ENCODE results near the gene DDAH2. TPM values are rescaled to one million over a fixed set of nuclear protein-coding genes. Genes with fewer than 3 reads are reported as not detected.
A peak's percentile ranks its signal among the peaks of the same experiment; 100 is the strongest.

Gene DDAH2
- total RNA-seq, 2 donors from 2014 or later: 92.1 to 98.7 TPM

DNA sequence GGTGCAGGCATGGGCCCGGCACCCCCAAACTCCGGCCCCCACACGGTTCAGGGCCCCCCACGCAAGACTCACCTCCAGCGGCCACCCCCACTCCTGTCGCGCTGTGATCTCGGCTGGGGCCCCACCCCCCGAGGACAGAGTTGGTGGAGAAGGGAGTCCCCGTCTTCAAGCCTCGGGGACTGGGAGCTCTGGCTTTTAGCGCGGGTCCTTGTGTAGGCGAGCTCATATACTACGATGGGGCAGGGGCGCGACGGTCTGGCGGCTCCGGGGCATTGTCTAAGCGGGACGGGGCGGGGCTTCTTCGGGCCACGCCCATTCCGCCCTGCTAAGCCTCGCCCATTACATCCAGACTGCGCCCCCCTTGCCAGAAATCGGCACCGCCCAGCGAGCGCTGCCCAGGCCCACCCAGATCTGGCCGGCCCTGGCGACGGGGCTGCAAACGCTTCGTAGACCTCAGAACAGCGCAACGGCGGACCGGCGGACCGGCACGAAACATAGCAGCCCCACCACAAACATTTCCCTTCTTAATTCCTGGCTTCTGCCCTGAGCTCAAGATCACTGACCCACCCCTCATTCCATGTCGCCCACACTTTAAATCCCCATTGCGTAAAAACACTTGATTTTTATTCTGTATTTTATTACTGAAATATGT, 1.0 kb upstream of the DDAH2 start:
- Histone ChIP-seq H3K9me3 (no peaks in the 10 kb centered on the region), H3K36me3 (peaks cover 14% of the 10 kb centered on the region), H3K27me3 (no peaks in the 10 kb centered on the region), H3K9ac (ENCODE audit: low read depth in 2 of 2, low read length in 2 of 2) (peak overlapping the region; percentile 76 to 95), H3K4me1 (peaks cover 13% of the 10 kb centered on the region), H3K27ac (peak overlapping the region; percentile 96), H3K4me3 (peak overlapping the region; percentile 60)
- DNase-seq: peak; percentile 92
- intact Hi-C loops (cut with DNase I): no loop called here
- TF ChIP-seq, protein P1, sequence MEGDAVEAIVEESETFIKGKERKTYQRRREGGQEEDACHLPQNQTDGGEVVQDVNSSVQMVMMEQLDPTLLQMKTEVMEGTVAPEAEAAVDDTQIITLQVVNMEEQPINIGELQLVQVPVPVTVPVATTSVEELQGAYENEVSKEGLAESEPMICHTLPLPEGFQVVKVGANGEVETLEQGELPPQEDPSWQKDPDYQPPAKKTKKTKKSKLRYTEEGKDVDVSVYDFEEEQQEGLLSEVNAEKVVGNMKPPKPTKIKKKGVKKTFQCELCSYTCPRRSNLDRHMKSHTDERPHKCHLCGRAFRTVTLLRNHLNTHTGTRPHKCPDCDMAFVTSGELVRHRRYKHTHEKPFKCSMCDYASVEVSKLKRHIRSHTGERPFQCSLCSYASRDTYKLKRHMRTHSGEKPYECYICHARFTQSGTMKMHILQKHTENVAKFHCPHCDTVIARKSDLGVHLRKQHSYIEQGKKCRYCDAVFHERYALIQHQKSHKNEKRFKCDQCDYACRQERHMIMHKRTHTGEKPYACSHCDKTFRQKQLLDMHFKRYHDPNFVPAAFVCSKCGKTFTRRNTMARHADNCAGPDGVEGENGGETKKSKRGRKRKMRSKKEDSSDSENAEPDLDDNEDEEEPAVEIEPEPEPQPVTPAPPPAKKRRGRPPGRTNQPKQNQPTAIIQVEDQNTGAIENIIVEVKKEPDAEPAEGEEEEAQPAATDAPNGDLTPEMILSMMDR (IDR thresholded peaks at IDR 0.05): no peak

DNA sequence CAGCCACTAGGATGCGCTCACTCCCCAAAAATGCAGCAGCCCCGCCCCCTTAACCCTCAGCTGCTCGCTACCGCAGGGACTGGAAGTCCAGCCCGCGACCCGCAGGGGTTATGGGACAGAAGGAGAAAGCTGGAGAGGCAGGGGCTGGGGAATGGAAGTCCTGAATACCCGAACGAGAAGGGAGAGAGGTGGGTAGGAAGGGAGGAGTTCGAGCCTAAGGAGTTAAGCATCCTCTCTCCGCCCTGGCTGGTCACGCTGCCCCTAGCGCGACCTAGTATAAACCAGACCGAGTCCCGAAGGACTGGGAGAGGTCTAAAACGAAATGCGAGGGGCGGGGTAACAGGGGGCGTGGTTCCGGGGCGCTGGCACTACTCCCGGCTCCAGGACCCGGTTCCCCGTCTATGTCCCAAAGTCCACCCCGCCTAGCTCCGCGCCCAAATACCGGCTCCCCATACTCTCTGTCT, 448 bp upstream of the DDAH2 start:
- peaks cover 13% of the 10 kb centered on the region for H3K4me1 ChIP-seq
- intact Hi-C loops (cut with DNase I): no loop called here

GRCh38 chr6:31727717-31728671, 1.1 kb downstream of the DDAH2 start:
- Histone ChIP-seq H3K4me3 (peak overlapping the region; percentile 60), H3K36me3 (peaks cover 10% of the 10 kb centered on the region), H3K9me3 (no peaks in the 10 kb centered on the region), H3K9ac (ENCODE audit: low read depth in 2 of 2, low read length in 2 of 2) (peak overlapping the region; percentile 76 to 95), H3K4me1 (peaks cover 13% of the 10 kb centered on the region), H3K27me3 (no peaks in the 10 kb centered on the region), H3K27ac (peak overlapping the region; percentile 96)
- DNase-seq: no peak
- intact Hi-C loops (cut with DNase I): no loop called here
- TF ChIP-seq, protein P1 (IDR thresholded peaks at IDR 0.05): no peak

More for the DNA sequence above, 448 bp upstream of the DDAH2 start:
- Histone ChIP-seq H3K27ac (peak overlapping the region; percentile 96), H3K9ac (ENCODE audit: low read depth in 2 of 2, low read length in 2 of 2) (peak overlapping the region; percentile 76 to 95), H3K36me3 (peaks cover 14% of the 10 kb centered on the region), H3K9me3 (no peaks in the 10 kb centered on the region), H3K4me3 (peak overlapping the region; percentile 60), H3K27me3 (no peaks in the 10 kb centered on the region)
- DNase-seq: peak; percentile 97
- TF ChIP-seq, protein P1 (IDR thresholded peaks at IDR 0.05): peak; percentile 46

DNA sequence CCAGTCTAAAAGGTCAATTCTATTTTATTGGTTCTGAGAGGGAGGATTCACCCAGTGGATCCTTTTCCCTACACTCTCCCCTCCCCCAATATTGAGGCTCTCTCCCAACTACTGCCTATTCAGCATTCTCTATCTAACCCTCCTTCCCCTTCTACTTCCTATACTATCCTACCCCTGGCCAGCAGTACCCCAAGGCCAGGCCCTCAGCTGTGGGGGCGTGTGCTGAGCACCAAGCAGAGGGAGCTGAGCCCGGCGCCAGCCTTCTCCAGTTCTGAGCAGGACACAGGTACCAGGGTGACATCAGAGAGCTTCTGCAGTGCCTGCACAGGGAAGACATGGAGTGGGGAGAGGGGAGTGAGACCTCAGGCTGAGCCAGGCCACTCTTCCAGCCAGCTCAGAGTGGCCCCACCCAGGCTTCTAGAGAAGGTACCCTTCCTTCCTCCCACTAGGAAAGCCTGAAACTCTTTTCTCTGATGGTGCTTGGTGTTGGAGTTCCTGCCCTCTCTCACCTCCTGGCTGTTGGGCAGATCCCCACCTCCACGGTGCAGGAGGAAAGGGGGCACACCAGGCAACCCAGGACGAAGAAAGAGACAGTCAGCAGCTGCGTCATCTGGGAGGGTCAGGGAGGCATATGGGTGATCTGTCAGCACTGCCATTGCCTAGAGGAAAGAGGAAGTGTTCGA, 1.9 kb downstream of the DDAH2 start:
- Histone ChIP-seq H3K27ac (peak overlapping the region; percentile 96), H3K27me3 (no peaks in the 10 kb centered on the region), H3K4me1 (peaks cover 13% of the 10 kb centered on the region), H3K36me3 (peaks cover 6% of the 10 kb centered on the region), H3K9ac (ENCODE audit: low read depth in 2 of 2, low read length in 2 of 2) (peak overlapping the region; percentile 4 to 95), H3K9me3 (no peaks in the 10 kb centered on the region), H3K4me3 (no peak overlapping the region)
- TF ChIP-seq, protein P1 (IDR thresholded peaks at IDR 0.05): no peak
- DNase-seq: no peak
- intact Hi-C loops (cut with DNase I): no loop called here

Measured in colonic mucosa (tissue), 4 donors.